GM19238 (cell line): ENCODE measurements around the gene XDH.

Experiments
- DNase-seq: peaks from one replicate; pipeline ENCODE4 v3.0.0; 2011; ENCODE audit warnings: low spot score; ENCODE audit not compliant: insufficient read length

XDH gene

GRCh38 chr2:31286961-31287550, 127.5 kb downstream of the XDH start:
- no peak for DNase-seq

GRCh38 chr2:31286230-31286629, 128.3 kb downstream of the XDH start:
- DNase-seq, result no peak
